HG02763 (cell line): ENCODE data around the gene DNAH9.

Experiments
- ATAC-seq: cut with Tn5 transposase; IDR thresholded peaks from one replicate; pipeline ENCODE4 v1.9.1; 2021; ENCODE audit warnings: mild to moderate bottlenecking, moderate library complexity; ENCODE audit not compliant: unreplicated experiment

DNAH9 gene, protein sequence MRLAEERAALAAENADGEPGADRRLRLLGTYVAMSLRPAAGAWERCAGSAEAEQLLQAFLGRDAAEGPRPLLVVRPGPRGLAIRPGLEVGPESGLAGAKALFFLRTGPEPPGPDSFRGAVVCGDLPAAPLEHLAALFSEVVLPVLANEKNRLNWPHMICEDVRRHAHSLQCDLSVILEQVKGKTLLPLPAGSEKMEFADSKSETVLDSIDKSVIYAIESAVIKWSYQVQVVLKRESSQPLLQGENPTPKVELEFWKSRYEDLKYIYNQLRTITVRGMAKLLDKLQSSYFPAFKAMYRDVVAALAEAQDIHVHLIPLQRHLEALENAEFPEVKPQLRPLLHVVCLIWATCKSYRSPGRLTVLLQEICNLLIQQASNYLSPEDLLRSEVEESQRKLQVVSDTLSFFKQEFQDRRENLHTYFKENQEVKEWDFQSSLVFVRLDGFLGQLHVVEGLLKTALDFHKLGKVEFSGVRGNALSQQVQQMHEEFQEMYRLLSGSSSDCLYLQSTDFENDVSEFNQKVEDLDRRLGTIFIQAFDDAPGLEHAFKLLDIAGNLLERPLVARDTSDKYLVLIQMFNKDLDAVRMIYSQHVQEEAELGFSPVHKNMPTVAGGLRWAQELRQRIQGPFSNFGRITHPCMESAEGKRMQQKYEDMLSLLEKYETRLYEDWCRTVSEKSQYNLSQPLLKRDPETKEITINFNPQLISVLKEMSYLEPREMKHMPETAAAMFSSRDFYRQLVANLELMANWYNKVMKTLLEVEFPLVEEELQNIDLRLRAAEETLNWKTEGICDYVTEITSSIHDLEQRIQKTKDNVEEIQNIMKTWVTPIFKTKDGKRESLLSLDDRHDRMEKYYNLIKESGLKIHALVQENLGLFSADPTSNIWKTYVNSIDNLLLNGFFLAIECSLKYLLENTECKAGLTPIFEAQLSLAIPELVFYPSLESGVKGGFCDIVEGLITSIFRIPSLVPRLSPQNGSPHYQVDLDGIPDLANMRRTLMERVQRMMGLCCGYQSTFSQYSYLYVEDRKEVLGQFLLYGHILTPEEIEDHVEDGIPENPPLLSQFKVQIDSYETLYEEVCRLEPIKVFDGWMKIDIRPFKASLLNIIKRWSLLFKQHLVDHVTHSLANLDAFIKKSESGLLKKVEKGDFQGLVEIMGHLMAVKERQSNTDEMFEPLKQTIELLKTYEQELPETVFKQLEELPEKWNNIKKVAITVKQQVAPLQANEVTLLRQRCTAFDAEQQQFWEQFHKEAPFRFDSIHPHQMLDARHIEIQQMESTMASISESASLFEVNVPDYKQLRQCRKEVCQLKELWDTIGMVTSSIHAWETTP (N-terminal part only)

DNA sequence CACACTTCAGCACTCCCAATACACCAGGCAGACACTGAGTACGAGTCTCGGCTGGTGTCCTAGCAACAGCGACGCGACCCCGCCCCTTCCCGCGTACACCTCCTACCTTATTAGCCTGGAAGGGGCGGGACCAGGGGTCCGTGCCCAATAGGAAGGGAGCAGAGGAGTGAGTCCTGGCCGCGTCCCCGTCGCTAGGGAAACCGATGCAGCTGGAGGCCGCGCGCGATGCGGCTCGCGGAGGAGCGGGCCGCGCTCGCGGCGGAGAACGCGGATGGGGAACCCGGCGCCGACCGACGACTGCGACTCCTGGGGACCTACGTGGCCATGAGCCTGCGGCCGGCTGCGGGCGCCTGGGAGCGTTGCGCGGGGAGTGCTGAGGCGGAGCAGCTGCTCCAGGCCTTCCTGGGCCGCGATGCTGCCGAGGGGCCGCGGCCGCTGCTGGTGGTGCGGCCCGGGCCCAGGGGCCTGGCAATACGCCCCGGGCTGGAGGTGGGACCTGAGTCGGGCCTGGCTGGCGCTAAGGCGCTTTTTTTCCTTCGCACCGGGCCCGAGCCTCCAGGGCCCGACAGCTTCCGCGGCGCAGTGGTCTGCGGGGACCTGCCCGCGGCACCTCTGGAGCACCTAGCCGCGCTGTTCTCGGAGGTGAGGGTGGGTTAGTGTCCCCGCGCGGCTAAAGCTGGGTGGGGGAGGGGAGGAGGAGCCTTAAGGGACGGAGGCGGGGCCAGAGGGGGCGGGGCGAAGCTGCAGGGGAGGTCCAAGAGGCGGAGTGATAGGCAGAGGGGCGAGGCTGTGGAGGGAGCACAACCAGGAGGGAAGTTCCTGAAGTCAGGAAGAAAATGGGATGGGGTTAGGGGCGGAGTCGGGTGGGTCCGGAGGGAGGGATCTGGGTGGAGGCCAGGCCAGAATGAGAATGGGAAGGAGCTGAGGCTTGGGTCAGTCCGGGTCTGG, at the start of gene DNAH9:
Gene DNAH9 (plus strand): TSS at position 197 of the 948 bp plus-strand sequence. CDS start 29 bp downstream, at position 226.
- ATAC-seq: no peak

DNA sequence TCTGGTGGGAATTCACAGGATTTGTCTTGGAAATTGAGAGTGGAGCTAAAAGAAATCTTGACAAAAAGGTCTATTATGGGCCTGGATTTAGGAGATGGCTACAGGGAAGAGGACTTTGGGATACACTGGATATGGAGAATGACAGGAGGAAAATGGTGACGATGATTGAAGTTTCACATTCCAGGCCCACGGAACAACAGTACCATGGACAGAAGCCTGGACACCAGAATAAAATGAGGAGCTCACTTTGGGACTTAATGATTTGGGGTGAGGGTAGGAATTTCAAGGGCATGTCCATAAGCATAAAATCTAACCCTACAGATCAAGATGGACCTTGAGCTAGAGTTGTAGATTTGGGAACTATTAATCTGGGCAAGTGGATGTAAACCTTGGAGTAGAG, 47.8 kb upstream of the DNAH9 start:
- no peak for ATAC-seq

DNA sequence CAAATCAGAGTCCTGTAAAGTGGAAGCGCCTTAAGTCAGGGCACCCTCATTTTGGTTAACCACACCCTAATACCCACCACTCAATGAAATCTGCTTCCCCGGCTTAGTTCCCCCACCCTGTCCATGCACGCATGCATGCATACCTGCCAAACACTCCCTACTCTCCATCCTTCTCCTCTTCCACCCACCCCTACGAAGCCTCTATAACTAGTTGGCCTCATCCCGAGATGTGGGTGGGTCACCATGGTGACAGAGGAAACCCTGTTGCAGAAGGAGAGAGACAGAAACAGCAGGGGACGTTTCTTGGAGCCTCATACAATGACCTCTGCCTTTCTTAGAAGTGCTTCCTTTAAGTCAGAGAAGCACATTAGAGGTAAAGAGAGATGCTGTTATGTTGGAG, 46.8 kb upstream of the DNAH9 start:
- no peak for ATAC-seq

- no peak for ATAC-seq
These were observed 45.1 kb upstream of the DNAH9 start for GRCh38 chr17:11553135-11553534.

GRCh38 chr17:11554042-11554441, 44.2 kb upstream of the DNAH9 start:
- ATAC-seq: no peak

DNA sequence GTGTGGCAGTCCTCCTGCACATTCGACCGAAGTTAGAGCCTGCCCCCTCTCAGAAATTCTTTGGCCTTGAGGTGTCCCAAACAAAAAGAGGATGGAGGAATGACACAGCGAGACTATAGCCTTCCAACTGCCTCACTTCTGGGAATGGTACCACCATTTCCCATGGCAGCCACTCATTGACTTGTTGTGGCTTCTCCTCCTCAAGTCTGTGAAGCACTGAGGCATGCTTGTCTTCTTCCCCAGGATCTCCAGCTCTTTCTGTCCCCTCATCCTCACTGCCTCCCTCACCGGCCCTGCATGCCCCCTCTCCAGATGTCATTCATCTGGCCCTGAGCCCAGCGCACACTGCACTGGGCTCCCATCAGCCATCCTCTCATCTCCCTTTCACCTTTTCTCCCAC, 43.7 kb upstream of the DNAH9 start:
- no peak for ATAC-seq

DNA sequence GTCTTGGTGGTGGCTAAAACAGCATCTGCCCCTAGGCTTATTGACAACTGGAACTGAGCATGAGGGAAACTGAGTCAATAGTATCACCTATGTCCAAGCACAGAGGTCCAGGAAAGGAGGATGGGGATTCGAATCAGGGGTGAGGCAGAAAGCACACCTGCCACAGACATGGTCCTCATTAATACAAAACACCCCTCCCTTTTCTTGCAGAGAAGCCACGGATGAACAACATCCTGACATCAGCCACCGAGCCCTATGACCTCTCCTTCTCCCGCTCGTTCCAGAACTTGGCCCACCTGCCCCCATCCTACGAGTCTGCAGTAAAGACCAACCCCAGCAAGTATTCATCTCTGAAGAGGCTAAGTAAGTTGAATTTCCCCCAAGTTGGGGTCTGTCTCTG, 42.7 kb upstream of the DNAH9 start:
- ATAC-seq: no peak

GRCh38 chr17:11557727-11558452, 40.4 kb upstream of the DNAH9 start:
- no peak for ATAC-seq

DNA sequence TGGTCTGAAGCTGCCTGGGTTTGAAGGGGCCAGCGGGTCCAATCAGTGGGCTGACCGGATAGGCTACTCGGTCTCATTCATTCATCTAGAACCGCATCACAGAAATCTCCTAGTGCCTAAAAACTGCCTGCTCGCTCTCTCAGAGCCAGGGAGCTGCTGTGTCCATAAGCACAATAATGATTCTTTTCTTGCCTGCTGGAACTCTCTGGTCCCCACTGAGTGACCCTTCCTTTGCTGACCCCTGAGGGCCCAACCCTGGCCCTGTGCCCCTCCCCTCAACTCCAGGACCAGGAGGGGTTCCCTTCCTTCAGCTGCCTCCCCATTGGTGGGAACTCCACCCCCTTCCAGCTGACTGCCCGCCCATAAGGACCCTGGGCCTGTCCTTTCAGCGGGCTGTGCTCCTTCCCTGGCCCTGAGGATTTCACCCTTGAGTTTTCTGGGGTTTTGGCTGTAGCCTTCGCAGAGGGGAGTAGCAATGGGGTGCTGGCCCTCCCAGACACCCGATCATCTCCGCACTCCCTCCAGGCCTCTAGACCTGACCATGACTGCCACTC, 39.5 kb upstream of the DNAH9 start:
- ATAC-seq: no peak

DNA sequence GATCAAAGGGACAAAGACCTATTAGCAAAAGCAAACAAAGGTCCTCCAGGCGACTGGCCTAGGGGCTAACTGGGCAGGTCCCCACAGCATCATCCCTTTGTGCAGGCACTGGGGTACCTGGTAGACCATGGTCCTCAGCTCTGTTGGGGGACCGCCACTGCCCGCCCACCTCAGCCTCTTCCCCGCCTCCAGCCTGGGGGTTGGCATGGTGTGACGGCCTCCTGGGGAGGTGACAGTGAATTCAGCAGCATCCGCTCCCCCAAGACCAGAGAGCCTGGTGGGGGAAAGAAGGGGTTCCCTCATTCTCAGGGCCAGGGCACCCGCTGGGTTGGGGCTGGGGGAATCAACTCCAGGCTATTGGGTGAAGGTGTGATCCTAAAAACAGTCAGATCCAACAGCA, 38.7 kb upstream of the DNAH9 start:
- ATAC-seq: no peak

DNA sequence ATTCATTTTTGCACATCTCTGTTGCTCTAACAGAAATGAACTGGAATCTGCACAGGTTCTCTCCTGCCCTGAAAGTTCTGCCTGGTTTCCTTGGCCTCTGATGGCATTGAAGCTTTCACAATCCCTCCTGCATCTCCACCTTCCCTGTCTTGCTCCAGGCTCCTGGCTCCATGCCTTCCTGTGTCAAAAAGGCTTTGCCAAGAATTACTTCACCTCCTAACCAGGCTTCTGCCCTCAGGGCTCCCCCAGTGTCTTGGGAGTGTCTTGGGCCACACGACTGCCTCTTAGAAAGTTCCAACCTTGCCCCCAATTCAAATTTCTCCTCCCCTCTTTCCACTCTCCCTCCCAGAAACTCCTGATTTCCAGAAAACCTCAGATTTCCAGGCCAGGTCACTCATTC, 37.0 kb upstream of the DNAH9 start:
- ATAC-seq: no peak

DNA sequence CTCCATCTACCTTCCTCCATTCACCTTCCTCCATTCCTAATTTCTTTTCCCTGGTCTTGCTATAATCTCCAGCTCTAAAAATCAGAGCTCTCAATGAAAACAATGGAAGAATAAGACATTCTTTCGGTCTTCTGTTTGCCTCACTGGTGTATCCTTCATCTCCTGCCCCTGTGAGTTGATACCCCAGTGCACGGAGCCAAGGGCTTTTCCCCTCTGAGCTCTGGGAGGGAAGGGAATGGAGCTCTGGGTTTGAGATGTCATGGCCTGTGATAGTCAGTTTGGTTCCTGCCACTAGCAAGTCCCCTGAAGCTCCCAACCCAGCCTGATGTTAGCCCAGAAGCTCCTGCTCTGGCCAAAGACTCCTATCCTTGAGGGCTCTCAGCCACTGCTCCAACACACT, 36.6 kb upstream of the DNAH9 start:
- ATAC-seq: no peak

DNA sequence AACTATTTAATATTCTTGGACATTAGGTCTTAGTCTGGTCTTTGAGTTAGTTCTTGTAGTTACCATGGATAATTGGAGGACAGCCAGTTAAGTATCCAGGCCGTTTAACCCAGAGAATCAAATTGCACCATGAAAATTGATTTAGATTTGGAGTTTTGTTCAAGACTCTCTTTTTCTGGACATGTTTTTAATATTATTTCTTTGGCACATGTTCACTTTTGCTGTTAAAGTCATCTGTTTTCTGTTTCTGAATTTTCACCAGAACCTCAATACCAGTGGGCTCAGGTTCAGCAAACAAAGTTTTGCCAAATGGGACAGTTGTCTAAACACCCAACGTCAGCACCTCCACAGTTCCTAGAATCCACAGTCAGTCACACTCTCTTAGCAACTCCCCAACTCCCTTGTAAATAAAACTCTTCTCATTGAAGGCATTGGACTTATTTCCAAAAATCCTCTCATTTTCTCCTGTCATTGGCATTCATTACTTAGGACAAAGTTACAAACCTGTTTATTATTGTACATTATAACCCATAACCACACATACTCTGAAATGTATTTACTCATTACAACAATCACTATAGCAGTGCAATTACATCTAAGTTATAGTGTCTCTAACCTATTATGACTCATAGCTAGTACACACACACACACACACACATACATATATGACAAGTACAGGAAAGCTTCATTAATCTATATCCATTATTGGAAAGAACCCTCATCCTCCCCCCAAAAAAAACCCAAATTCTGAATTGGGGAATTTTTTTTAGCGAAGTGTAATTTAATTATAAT, 33.5 kb upstream of the DNAH9 start:
- no peak for ATAC-seq

- ATAC-seq: no peak
These were observed 32.7 kb upstream of the DNAH9 start for GRCh38 chr17:11565591-11565990.

- no peak for ATAC-seq
These were observed 19.3 kb upstream of the DNAH9 start for GRCh38 chr17:11578998-11579397.

DNA sequence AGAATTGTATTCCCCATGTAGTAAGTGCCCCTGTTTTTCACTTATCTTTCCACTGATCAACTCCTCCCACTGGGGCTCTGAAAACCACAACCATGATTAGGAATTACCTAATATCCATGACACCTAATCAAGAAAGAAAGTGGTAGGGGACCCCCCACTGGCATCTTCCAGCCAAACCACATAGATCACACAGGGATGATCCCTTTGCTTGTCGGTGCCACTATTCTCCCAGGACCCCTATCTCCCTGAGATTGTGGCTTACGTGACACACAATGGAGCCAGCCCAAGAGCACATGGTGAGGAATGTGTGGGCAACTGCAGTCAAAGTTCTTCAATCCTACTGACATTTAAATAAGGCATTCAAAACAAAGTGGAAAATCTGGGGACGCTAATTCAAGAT, 17.6 kb upstream of the DNAH9 start:
- ATAC-seq: no peak

GRCh38 chr17:11582217-11582616, 16.1 kb upstream of the DNAH9 start:
- ATAC-seq: no peak

- ATAC-seq: no peak
These were observed 14.8 kb upstream of the DNAH9 start for GRCh38 chr17:11583306-11583992.
